ENCODE results near the gene TNFSF13. TPM values are rescaled to one million over a fixed set of nuclear protein-coding genes. Genes with fewer than 3 reads are reported as not detected.
A peak's percentile ranks its signal among the peaks of the same experiment; 100 is the strongest.

The TNFSF13 gene
- total RNA-seq, 1 experiment from 2014 or later: 6.3 TPM

DNA sequence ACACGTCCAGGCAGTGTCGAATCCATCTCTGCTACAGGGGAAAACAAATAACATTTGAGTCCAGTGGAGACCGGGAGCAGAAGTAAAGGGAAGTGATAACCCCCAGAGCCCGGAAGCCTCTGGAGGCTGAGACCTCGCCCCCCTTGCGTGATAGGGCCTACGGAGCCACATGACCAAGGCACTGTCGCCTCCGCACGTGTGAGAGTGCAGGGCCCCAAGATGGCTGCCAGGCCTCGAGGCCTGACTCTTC, 13.7 kb downstream of the TNFSF13 start:
- H3K9me3 Mint-ChIP-seq (ENCODE audit: unreplicated experiment): no peaks in the 10 kb centered on the region
- POLR2A ChIA-PET: interaction anchor here (0.6 to 13.7 kb wide), 9 partner anchors 12 to 580 kb away, joined by 3 to 294 read pairs (median 4); partner anchors contain the start of genes MPDU1, PER1, POLR2A and SENP3
- H3K27me3 Mint-ChIP-seq (ENCODE audit: insufficient read depth, unreplicated experiment): no peaks in the 10 kb centered on the region
- TF ChIP-seq, protein P1, sequence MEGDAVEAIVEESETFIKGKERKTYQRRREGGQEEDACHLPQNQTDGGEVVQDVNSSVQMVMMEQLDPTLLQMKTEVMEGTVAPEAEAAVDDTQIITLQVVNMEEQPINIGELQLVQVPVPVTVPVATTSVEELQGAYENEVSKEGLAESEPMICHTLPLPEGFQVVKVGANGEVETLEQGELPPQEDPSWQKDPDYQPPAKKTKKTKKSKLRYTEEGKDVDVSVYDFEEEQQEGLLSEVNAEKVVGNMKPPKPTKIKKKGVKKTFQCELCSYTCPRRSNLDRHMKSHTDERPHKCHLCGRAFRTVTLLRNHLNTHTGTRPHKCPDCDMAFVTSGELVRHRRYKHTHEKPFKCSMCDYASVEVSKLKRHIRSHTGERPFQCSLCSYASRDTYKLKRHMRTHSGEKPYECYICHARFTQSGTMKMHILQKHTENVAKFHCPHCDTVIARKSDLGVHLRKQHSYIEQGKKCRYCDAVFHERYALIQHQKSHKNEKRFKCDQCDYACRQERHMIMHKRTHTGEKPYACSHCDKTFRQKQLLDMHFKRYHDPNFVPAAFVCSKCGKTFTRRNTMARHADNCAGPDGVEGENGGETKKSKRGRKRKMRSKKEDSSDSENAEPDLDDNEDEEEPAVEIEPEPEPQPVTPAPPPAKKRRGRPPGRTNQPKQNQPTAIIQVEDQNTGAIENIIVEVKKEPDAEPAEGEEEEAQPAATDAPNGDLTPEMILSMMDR (IDR thresholded peaks at IDR 0.05; ENCODE audit: unreplicated experiment): no peak
- intact Hi-C loops (cut with micrococcal nuclease): loop anchor here (1.0 to 5.0 kb wide), 2 partner anchors 15 to 115 kb away; partner anchors contain the start of genes TP53 and WRAP53
- no TSS peak for BruUV-seq (replicated peaks)
- peaks cover 87% of the 10 kb centered on the region for H3K36me3 Mint-ChIP-seq (ENCODE audit: insufficient read depth, unreplicated experiment)
- H3K27ac Mint-ChIP-seq (ENCODE audit: low read depth, unreplicated experiment): peak overlapping the region; percentile 99
- peak overlapping the region; percentile 90 for H3K4me3 Mint-ChIP-seq (ENCODE audit: unreplicated experiment)
- peaks cover 10% of the 10 kb centered on the region for H3K4me1 Mint-ChIP-seq (ENCODE audit: insufficient read depth, unreplicated experiment)
- DNase-seq (ENCODE audit: unreplicated experiment): no peak
- CTCF ChIA-PET: interaction anchor here (0.5 to 0.8 kb wide), 3 partner anchors 14 to 57 kb away, joined by 3 to 6 read pairs (median 3); partner anchors contain the start of gene TNFSF13

- ChIA-PET POLR2A (interaction anchor here (0.6 to 13.7 kb wide), 18 partner anchors 12 to 579 kb away, joined by 3 to 294 read pairs (median 3); partner anchors contain the start of genes CTDNEP1, FXR2, GPS2 and MPDU1), CTCF (interaction anchor here (4.1 kb wide), 1 partner anchor 12 kb away, joined by 20 read pairs; the partner anchor contains the start of gene MPDU1)
- H3K4me3 Mint-ChIP-seq (ENCODE audit: unreplicated experiment): peak overlapping the region; percentile 90
- TSS peak; percentile 15 for BruUV-seq (replicated peaks)
- H3K9me3 Mint-ChIP-seq (ENCODE audit: unreplicated experiment): no peaks in the 10 kb centered on the region
- peak overlapping the region; percentile 99 for H3K27ac Mint-ChIP-seq (ENCODE audit: low read depth, unreplicated experiment)
- TF ChIP-seq, protein P1 (IDR thresholded peaks at IDR 0.05; ENCODE audit: unreplicated experiment): no peak
- intact Hi-C loops (cut with micrococcal nuclease): loop anchor here (1.0 to 5.0 kb wide), 2 partner anchors 15 to 115 kb away; partner anchors contain the start of genes TP53 and WRAP53
- no peaks in the 10 kb centered on the region for H3K27me3 Mint-ChIP-seq (ENCODE audit: insufficient read depth, unreplicated experiment)
- peaks cover 11% of the 10 kb centered on the region for H3K4me1 Mint-ChIP-seq (ENCODE audit: insufficient read depth, unreplicated experiment)
- H3K36me3 Mint-ChIP-seq (ENCODE audit: insufficient read depth, unreplicated experiment): peaks cover 87% of the 10 kb centered on the region
- DNase-seq (ENCODE audit: unreplicated experiment): peak; percentile 99
These were observed 14.2 kb downstream of the TNFSF13 start for GRCh38 chr17:7572588-7573323.

- ChIA-PET POLR2A (interaction anchor here (0.6 to 13.7 kb wide), 19 partner anchors 13 to 651 kb away, joined by 3 to 294 read pairs (median 4); partner anchors contain the start of genes CTDNEP1, FXR2, GPS2 and MPDU1), CTCF (interaction anchor here (0.6 to 4.1 kb wide), 7 partner anchors 11 to 137 kb away, joined by 3 to 20 read pairs (median 7); partner anchors contain the start of genes MPDU1, SOX15 and TP53)
- Mint-ChIP-seq H3K27ac (ENCODE audit: low read depth, unreplicated experiment) (peak overlapping the region; percentile 99), H3K36me3 (ENCODE audit: insufficient read depth, unreplicated experiment) (peaks cover 89% of the 10 kb centered on the region), H3K4me3 (ENCODE audit: unreplicated experiment) (peak overlapping the region; percentile 90), H3K9me3 (ENCODE audit: unreplicated experiment) (no peaks in the 10 kb centered on the region), H3K4me1 (ENCODE audit: insufficient read depth, unreplicated experiment) (peaks cover 15% of the 10 kb centered on the region), H3K27me3 (ENCODE audit: insufficient read depth, unreplicated experiment) (no peaks in the 10 kb centered on the region)
- TF ChIP-seq, protein P1 (IDR thresholded peaks at IDR 0.05; ENCODE audit: unreplicated experiment): no peak
- BruUV-seq (replicated peaks): no TSS peak
- DNase-seq (ENCODE audit: unreplicated experiment): peak; percentile 84
- intact Hi-C loops (cut with micrococcal nuclease): loop anchor here (5.0 kb wide), 1 partner anchor 114 kb away; the partner anchor contains the start of genes TP53 and WRAP53
These were observed 15.0 kb downstream of the TNFSF13 start for GRCh38 chr17:7573324-7574080.

All from MCF 10A (cell line).